Upper lobe of left lung (tissue), 6 donors: ENCODE measurements around the gene CAP2. TPM values are rescaled to one million over a fixed set of nuclear protein-coding genes. Genes with fewer than 3 reads are reported as not detected.
"Not testable (repeated sequence)": the region's sequence is repeated elsewhere in the genome, so short reads cannot be mapped to it uniquely, and the experiment has no call there.

ENCODE experiments used
- ATAC-seq, 2 donors: fragments of 200-7000 bp; cut with Tn5 transposase; one replicate each; pipeline ENCODE4 v1.9.1; 2022; ENCODE audit warnings: mild to moderate bottlenecking in 2 of 2, moderate library complexity in 2 of 2; ENCODE audit not compliant: low FRiP score in 2 of 2
- DNase-seq, 2 donors: peaks; one replicate each; pipeline ENCODE4 v3.0.0-alpha.2; 2019 to 2020
- H3K27ac ChIP-seq, 4 donors: fragments of 200-600 bp; sonication (generic); one replicate each; pipeline ENCODE4 v1.5.1; 2016 to 2019
- H3K27me3 ChIP-seq, 4 donors: fragments of 200-600 bp; sonication (generic); one replicate each; pipeline ENCODE4 v1.5.1; 2017 to 2019
- H3K36me3 ChIP-seq, 4 donors: fragments of 200-600 bp; sonication (generic); one replicate each; pipeline ENCODE4 v1.5.1; 2016 to 2019
- H3K4me1 ChIP-seq, 4 donors: fragments of 200-600 bp; sonication (generic); one replicate each; pipeline ENCODE4 v1.5.1; 2018 to 2019
- H3K4me3 ChIP-seq, 4 donors: fragments of 200-600 bp; sonication (generic); one replicate each; pipeline ENCODE4 v1.5.1; 2017 to 2019; ENCODE audit warnings: mild to moderate bottlenecking in 2 of 4, moderate library complexity in 1 of 4
- H3K9me3 ChIP-seq, 4 donors: fragments of 200-600 bp; sonication (generic); one replicate each; pipeline ENCODE4 v1.5.1; 2018 to 2019
- EP300 ChIP-seq, 4 donors: sonication (generic); formaldehyde crosslinking; IDR thresholded peaks; one replicate each; pipeline ENCODE4 v1.5.1; 2017; ENCODE audit warnings: antibody characterized with exemption in 4 of 4, control low read depth in 2 of 4
- POLR2A ChIP-seq, 4 donors: fragments of 450-650 bp; IDR thresholded peaks; one replicate each; pipeline ENCODE4 v1.5.1; 2016 to 2017; ENCODE audit warnings: antibody characterized with exemption in 4 of 4, mild to moderate bottlenecking in 2 of 4
- POLR2AphosphoS5 ChIP-seq, 2 donors: sonication (generic); formaldehyde crosslinking; IDR thresholded peaks; one replicate each; pipeline ENCODE4 v1.5.1; 2017; ENCODE audit warnings: antibody characterized with exemption in 2 of 2
- WGBS, 2 donors: methylation state at CpG; one replicate each; pipeline ENCODE4 v1.1.5; 2017 to 2018; 5-methylcytosine and 5-hydroxymethylcytosine counted together
- total RNA-seq, 6 donors: library from RNA; depleted of rRNA in 4 of 6; stranded (reverse); fragments of >200 nt in 4 of 6; gene quantifications; one replicate each; pipeline versions ENCODE4 v1.1.0 to v1.2.1, GENCODE V29; 2016 to 2021
- TF ChIP-seq, protein P1 (sequence below), 6 experiments: fragments of 450-650 bp in 4 of 6; fragments of 200-600 bp in 2 of 6; sonication (generic) in 2 of 6; IDR thresholded peaks; one replicate each; pipeline ENCODE4 v1.5.1; 2016 to 2019; ENCODE audit warnings: antibody characterized with exemption in 6 of 6
- donor health status: DM: no; HTN: no; CAD: no; lungs with moderate emphysema.
- donor health status: DM: no; HTN: yes; CAD: no; lungs with severe emphysema.

Gene CAP2
- total RNA-seq, 6 donors from 2014 or later = 0.55 to 6.5 (median 4.3) TPM

DNA sequence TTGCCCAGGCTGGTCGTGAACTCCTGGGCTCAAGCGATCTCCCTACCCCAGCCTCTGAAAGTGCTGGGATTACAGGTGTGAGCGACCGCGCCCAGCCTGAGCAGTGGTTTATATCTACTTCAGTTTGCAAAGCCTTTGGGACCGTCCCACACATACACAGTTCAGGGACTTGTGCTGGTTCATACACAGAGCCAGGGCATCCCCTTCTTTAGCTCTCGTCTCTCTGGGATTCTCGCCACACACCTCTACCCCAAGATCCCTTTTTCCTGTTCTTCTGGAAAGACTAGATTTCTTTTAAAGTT, 12.5 kb downstream of the CAP2 start:
- TF ChIP-seq, protein P1, sequence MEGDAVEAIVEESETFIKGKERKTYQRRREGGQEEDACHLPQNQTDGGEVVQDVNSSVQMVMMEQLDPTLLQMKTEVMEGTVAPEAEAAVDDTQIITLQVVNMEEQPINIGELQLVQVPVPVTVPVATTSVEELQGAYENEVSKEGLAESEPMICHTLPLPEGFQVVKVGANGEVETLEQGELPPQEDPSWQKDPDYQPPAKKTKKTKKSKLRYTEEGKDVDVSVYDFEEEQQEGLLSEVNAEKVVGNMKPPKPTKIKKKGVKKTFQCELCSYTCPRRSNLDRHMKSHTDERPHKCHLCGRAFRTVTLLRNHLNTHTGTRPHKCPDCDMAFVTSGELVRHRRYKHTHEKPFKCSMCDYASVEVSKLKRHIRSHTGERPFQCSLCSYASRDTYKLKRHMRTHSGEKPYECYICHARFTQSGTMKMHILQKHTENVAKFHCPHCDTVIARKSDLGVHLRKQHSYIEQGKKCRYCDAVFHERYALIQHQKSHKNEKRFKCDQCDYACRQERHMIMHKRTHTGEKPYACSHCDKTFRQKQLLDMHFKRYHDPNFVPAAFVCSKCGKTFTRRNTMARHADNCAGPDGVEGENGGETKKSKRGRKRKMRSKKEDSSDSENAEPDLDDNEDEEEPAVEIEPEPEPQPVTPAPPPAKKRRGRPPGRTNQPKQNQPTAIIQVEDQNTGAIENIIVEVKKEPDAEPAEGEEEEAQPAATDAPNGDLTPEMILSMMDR (IDR thresholded peaks at IDR 0.05) = no peak
- TF ChIP-seq EP300 (IDR thresholded peaks at IDR 0.05) (no peak), POLR2AphosphoS5 (IDR thresholded peaks at IDR 0.05) (no peak), POLR2A (IDR thresholded peaks at IDR 0.05) (no peak)
- H3K27ac ChIP-seq = no peak overlapping the region
- 86 to 90% methylated on average over 8 of the region's 8 CpGs for WGBS, 2 donors
- ATAC-seq = no peak
- no peaks in the 10 kb centered on the region for H3K27me3 ChIP-seq
- DNase-seq = no peak
- no peaks in the 10 kb centered on the region for H3K36me3 ChIP-seq
- H3K4me3 ChIP-seq = no peak overlapping the region
- H3K9me3 ChIP-seq = no peaks in the 10 kb centered on the region
- H3K4me1 ChIP-seq = no peaks in the 10 kb centered on the region

DNA sequence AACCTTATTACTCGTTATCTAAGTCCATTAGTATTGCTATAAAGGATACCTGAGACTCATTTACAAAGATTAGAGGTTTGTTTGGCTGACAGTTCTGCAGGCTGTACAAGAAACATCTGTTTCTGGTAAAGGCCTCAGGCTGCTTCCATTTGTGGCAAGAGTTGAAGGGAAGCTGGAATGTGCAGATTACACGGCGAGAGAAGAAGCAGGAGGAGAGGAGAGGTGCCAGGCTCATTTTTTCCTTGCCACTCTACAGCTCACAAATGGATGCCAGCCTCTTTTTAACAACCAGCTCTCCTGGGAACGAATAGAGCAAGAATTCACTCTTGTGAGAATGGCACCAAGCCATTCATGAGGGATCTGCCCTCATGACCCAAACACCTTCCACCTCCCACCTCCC, 14.7 kb downstream of the CAP2 start:
- DNase-seq (no peak), ATAC-seq (no peak)
- no peaks in the 10 kb centered on the region for H3K4me1 ChIP-seq
- TF ChIP-seq EP300 (IDR thresholded peaks at IDR 0.05) (no peak), POLR2A (IDR thresholded peaks at IDR 0.05) (no peak), POLR2AphosphoS5 (IDR thresholded peaks at IDR 0.05) (no peak)
- TF ChIP-seq, protein P1 (IDR thresholded peaks at IDR 0.05) = no peak
- H3K27ac ChIP-seq = no peak overlapping the region
- H3K9me3 ChIP-seq = no peaks in the 10 kb centered on the region
- H3K36me3 ChIP-seq = no peaks in the 10 kb centered on the region
- H3K4me3 ChIP-seq = no peak overlapping the region
- no peaks in the 10 kb centered on the region for H3K27me3 ChIP-seq
- WGBS, 2 donors = 83 to 87% methylated on average over 4 of the region's 4 CpGs

DNA sequence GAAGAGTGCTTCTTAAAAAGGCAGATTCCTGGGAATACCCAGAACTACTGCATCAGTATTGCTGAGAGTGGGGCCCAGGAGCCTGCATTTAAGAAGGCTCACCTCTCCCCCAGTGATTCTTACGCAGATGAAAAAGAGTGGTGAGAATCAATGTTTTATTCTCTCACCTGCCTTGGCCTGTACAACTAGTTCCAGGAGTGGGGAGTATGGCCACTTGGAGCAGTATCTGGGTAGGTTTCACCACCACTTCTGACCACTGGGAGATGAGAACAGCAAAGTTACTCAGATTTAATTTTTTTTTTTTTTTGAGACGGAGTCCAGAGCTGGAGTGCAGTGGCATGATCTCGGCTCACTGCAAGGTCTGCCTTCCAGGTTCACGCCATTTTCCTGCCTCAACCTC, 16.9 kb downstream of the CAP2 start:
- no peak for TF ChIP-seq EP300 (IDR thresholded peaks at IDR 0.05)
- TF ChIP-seq POLR2AphosphoS5 (IDR thresholded peaks at IDR 0.05) = no peak
- TF ChIP-seq POLR2A (IDR thresholded peaks at IDR 0.05) = no peak
- TF ChIP-seq, protein P1 (IDR thresholded peaks at IDR 0.05) = no peak
- WGBS, 2 donors = 96% methylated on average over 4 of the region's 4 CpGs

DNA sequence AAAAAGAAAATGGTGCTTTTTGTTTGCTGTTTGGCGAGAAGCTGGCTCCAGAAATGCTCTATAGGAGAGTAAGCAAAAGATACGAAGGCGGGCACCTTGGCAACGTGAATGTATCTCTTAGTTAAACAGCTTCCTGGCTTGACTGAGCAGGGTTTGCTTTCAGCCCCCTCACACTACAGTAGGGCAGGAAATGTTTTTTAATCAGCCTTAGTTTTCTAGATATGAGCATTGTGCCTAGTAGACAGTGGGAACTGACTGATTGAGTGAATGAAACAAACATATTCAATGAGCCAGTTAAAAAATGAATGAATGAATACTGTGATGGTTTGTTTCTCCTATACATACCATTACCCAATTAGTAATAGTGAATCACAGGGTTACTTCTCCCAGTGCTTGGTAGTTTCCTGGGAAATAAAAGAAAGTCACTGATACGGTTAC, 19.9 kb downstream of the CAP2 start:
- Histone ChIP-seq H3K4me1 (peaks cover 0 to 2% (median 0%) of the 10 kb centered on the region in 4 donors), H3K27ac (no peak overlapping the region), H3K27me3 (no peaks in the 10 kb centered on the region), H3K9me3 (no peaks in the 10 kb centered on the region), H3K36me3 (no peaks in the 10 kb centered on the region), H3K4me3 (no peak overlapping the region)
- WGBS, 2 donors = 73 to 74% methylated on average over 5 of the region's 5 CpGs
- DNase-seq (no peak), ATAC-seq (no peak)
- TF ChIP-seq POLR2A (IDR thresholded peaks at IDR 0.05) (no peak), POLR2AphosphoS5 (IDR thresholded peaks at IDR 0.05) (no peak)
- TF ChIP-seq, protein P1 (IDR thresholded peaks at IDR 0.05) = no peak

More for the DNA sequence above, 16.9 kb downstream of the CAP2 start:
- Histone ChIP-seq H3K9me3 (no peaks in the 10 kb centered on the region), H3K27ac (no peak overlapping the region), H3K27me3 (no peaks in the 10 kb centered on the region), H3K36me3 (no peaks in the 10 kb centered on the region), H3K4me1 (no peaks in the 10 kb centered on the region), H3K4me3 (no peak overlapping the region)
- ATAC-seq (no peak), DNase-seq (no peak)

DNA sequence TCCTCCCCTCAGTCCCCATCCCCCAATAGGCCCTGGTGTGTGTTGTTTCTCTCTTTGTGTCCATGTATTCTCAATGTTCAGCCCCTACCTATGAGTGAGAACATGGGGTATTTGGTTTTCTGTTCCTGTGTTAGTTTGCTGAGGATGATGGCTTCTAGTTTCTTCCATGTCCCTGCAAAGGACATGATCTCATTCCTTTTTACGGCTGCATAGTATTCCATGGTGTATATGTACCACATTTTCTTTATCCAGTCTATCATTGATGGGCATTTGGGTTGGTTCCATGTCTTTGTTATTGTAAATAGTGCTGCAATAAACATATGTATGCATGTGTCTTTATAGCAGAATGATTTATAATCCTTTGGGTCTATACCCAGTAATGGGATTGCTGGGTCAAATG, 21.0 kb downstream of the CAP2 start:
- 96 to 100% methylated on average over 1 of the region's 1 CpG for WGBS, 2 donors
- not testable (repeated sequence) for DNase-seq, H3K9me3 ChIP-seq, ATAC-seq, H3K27ac ChIP-seq, H3K27me3 ChIP-seq, H3K4me3 ChIP-seq, H3K4me1 ChIP-seq, H3K36me3 ChIP-seq
